LNCaP clone FGC (cell line): ENCODE data around the gene ELFN2.

Source experiments
- DNase-seq: peaks from one replicate; pipeline ENCODE4 v3.0.0-alpha.2; 2011; ENCODE audit warnings: low read depth
- H3K4me3 ChIP-seq: 2 replicates; pipeline ENCODE4 v1.5.1; 2011; ENCODE audit warnings: mild to moderate bottlenecking, low read depth, low read length, control low read depth
- CTCF ChIP-seq: IDR thresholded peaks from 2 replicates; pipeline ENCODE4 v1.5.1; 2012; ENCODE audit warnings: mild to moderate bottlenecking; ENCODE audit not compliant: control insufficient read depth, insufficient read depth; ENCODE audit errors: extremely low read depth

The ELFN2 gene

DNA sequence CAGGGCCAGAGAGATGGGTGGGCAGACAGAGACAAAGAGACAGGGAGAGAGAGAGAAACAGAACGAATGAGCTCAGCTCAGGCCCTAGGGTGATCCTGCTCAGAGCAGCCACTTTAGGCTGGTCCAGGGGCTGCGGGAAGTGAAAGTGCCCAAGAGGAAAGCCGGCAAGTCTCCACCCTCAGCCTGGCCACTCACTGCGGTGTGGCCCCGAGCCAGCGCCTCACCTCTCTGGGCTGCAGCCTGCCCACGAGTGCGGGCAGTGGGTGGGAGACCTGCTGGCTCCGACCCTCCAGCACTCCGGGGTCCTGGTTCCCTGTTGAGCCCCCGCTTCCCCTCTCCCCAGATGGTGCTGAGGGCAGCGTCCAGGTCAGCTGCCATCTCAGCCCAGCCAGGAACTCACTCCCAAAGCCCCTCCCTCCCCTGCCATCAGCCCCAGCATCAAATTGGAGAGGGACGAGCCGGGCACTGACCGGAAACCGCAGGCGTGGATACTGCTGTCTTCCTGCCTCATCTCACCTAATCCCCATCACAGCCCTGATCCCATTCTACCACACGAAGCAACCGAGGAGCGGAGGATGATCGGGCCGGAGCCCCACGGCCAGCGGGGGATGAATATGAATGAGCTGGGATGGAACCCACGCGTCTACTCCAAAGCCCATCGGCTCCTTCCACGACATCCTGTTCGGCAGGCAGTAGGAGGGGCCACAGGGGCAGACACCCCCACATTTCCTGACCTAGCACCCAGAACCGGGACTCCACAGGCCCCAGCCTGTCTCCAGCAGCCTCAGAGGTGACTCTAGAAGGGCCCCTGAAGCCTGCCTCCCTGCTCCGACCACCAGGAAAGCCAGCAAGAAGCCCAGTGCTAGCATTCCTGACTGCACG is 16.9 kb downstream of the ELFN2 start:
- no peak overlapping the region for H3K4me3 ChIP-seq
- TF ChIP-seq CTCF = no peak
- DNase-seq = no peak

DNA sequence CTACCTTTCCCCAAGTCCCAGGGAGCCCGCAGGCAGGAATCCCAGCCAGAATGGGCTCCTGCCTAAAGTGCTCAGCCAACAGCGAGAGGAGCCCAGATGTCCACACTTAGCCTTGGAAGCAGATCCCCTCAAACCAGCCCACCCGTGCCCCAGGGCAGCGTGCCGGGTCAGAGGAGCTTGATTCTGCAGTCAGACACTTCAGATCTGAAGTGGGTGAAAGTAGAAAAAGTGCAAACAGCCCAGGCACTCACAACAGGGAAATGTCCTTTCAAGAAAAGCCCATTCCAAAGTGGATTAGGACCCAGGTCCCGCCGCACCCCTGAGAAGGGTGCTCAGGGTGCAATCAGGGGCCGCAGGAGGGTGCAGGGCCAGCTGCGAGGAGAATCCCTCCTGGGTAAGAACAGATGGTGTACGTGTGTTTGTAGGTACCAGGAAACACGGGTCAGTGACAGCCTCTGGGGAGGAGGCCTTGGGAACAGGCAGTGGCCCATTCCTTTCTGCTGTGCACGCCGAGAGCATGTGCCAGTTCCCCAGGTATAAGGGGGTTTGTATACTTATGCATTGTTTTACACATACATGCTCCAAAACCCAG is 17.7 kb downstream of the ELFN2 start:
- no peak for DNase-seq
- TF ChIP-seq CTCF = no peak
- no peak overlapping the region for H3K4me3 ChIP-seq

DNA sequence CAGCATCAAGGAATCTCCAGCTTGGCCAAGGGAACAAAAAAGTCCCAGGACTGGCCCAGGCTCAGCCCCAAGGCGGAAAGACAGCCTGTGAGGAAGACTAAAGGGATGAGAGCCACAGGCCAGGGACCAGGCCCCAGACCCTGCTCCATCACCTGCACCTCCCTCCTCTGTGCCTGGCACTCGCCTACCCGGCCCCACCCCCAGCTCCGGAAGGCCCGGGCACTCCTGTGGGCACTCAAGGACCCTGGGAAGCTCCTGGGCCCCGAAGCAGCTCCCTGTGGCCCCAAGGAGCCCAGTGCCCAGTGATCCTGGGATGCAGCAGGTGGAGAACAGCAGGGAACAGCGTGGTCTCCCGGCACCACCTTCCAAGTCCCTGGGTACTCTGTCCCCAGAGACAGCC is 18.2 kb downstream of the ELFN2 start:
- H3K4me3 ChIP-seq = no peak overlapping the region
- DNase-seq = no peak
- no peak for TF ChIP-seq CTCF

GRCh38 chr22:37407856-37408255 is 19.4 kb downstream of the ELFN2 start:
- no peak overlapping the region for H3K4me3 ChIP-seq
- no peak for TF ChIP-seq CTCF
- no peak for DNase-seq

- no peak for TF ChIP-seq CTCF
- H3K4me3 ChIP-seq = no peak overlapping the region
- no peak for DNase-seq
Measured at GRCh38 chr22:37406441-37407235, 20.6 kb downstream of the ELFN2 start.

- no peak for DNase-seq
- no peak overlapping the region for H3K4me3 ChIP-seq
- no peak for TF ChIP-seq CTCF
Measured at GRCh38 chr22:37404091-37404490, 23.2 kb downstream of the ELFN2 start.
